Ammon's horn (tissue), 1 donor: ENCODE measurements around the gene SCNN1B.

Experiments
- DNase-seq: peaks from one replicate; pipeline ENCODE4 v3.0.0-alpha.2; 2016; ENCODE audit warnings: low spot score

SCNN1B gene

DNA sequence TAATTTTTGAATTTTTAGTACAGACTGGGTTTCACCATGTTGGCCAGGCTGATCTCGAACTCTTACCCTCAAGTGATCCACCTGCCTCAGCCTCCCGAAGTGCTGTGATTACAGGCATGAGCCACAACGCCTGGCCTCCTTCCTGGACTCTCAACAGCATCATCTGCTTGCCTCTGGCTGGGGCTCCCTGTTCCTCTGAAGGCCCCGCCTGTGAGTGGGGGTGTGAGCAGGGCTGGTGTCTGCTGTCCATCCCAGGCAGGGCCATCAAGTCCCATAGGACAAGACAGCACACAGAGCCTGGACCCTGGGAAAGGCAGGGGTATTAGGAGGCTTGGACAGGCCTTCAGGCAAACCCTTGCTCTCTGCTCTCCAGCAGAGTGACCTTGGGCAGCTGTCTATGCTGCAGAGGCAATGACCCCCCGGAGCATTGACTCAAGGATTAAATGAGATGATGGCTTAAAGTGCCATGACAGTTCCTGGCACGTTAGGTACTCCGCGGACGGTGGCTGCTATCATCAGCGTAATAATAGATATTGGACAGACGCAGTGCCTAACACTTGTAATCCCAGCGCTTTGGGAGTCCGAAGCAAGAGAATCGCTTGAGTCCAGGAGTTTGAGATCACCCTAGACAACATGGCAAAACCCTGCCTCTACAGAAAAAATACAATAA lies 19.2 kb downstream of the SCNN1B start:
- DNase-seq, result no peak

DNA sequence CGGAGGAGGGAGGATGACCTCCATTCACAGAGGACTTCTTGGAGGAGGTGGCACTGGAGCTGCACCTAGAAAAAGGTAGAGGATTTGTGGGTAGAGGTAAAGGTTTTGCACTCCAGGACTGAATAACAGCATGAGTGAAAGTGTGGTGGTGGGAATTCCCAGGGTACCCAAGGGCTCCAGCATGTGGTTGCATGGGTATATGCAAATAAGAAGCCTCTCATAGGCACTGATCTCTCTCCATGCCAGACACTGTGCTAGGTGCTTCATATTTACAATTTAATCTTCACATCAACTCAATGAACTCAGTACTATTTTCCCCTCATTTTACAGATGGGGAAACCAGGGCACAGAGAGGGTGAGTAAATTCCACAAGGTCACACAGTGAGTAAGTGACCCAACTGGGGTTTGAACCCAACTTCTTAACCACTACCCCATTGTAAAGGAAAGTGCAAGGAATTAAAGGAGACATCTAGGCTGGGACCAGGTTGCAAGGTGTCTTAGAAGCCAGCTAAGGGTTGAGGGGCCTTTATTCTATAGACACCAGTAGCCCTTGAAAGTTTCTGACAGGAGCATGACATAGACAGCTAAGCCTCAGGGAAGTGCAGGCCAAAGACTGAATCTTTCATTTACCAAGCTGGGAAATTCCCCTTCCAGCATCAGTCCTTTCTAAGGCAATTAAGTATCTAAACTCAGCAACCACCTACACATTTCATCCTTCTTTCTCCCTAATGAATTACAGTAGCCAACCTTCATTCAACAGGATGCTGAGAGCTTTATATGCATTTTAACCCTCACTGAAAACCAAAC lies 21.3 kb downstream of the SCNN1B start:
- DNase-seq, result no peak

DNA sequence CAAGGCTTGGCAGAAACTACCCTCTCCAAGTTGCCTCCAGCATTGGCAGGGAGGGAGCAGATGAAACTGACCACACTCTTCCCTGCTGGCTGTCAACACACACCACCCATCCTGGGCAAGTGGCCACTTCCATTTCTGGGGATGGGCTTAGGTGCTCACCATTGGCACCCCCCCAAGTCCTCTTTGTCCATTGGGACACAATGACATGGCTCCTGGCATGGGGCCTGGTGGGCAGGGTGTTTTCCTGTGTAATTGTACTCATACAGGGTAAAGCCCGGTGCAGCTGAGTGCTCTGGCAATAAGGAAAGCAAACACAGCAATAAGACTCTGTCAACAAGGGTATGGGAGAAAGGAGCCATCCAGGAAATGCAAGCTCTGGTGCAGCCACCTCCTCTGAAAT lies 22.6 kb downstream of the SCNN1B start:
- no peak for DNase-seq

DNA sequence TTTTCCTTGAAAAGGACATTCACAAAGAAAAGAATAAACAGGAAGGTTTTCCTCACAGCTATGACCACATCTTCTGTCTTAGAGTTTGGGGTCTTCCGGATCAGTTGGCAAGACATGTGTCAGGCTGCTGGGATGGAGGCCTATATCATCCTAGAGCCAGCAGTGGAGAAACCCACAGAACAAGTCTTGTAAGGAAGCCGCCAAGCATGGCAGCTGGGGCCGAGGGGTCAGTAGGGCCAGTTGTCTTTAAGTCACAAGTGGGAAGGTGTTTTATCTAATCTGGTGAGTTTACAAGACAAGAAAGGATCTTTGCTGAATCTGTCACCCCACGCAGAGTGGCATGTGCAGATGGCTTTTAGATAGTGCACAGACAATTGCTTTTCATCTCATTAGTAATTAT lies 25.7 kb downstream of the SCNN1B start:
- no peak for DNase-seq

DNA sequence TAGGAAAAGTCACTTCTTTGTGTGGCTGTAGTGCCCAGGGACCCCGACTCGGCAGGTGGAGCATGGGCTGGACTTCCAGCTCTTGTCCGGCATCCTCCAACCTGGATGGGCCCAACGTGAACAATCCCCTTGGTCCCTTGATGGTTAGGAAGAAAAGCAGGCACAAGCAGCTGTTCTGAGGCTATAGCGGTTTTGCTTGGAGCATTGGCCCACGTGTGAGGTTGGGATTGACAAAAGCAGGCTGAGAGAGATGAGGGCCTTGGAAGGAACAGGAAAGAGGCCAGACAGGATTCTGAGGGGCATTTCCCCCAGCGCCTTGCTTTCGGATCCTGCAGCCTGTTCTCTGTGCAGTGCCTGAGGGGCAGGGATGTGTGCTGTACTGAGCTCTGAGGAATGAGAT lies 28.1 kb downstream of the SCNN1B start:
- no peak for DNase-seq

DNA sequence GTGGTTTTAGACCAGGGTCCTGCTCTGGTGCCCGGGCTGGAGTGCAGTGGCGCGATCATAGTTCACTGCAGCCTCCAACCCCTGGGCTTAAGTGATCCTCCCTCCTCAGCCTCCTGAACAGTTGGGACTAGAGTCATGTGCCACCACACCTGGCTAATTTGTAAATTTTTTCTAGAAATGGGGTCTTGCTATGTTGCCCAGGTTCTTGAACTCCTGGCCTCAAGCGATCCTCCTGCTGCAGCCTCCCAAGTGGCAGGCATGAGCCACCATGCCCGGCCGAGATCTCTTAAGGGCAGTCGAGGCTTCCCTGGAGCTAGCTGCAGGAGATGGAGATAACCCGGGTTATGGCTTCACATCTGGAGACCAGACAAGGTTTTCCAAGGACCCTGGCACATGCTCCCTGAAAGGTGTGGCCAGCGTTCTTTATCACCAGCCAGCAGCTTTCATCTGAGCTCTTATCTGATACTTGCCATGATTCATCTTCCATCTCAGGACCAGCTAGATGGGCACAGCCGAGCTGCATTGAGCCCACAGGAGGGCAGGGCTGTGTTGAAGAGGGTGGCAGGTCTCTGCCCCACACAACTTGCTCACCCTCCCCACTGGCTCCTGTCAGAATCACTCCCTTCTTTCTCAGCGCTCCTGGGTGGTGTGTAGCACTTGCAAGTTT lies 28.6 kb downstream of the SCNN1B start:
- DNase-seq, result no peak

DNA sequence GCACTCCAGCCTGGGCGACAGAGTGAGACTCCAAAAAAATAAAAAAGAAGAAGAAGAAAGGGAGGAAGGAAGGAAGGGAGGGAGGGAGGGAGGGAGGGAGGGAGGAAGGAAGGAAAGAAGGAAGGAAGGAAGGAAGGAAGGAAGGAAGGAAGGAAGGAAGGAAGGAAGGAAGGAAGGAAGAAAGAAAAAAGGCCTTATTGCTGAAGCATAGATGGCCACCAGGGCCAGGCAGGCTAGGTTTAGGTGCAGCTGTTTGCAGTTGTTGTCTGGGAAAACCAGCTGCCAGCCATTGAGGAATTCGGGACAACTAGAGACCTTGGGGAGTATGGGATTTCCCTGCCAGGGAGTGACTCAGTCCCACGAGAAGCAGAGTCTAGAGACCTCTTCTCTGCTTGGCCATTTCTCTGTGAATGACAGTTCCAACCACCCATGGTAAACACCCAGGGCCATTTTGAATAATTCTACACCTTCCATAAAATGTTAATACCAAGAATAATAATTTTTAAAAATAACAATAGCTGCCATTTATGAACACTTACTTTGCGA lies 31.0 kb downstream of the SCNN1B start:
- DNase-seq, result no peak

DNA sequence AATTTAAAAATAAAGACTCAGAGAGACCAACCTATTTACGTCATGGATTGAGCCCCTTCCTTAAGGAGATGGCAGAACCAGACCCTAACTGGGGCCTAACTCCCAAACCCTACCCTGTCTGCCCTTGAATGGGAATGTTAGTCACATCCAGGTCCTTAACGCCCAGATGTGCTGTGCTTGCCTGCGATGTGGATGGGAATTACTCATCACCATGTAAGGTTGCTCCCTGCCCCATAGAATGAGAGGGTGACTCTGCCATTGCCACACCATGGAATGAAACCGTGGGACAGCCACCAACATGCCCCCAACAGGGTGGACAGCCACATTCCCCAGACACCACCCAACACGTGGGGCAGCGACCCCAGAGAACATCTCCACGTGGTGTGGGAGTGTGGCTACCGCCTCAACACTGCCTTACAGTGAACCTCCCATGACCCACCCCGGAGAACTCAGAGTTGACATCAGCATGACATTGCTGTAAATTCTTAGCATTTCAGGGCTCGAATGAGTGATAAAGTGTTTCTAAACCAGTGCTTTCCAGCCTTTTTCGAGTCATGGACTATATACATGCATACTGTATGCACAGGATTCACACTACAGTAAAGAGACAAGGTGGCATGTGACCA lies 31.8 kb downstream of the SCNN1B start:
- no peak for DNase-seq

DNA sequence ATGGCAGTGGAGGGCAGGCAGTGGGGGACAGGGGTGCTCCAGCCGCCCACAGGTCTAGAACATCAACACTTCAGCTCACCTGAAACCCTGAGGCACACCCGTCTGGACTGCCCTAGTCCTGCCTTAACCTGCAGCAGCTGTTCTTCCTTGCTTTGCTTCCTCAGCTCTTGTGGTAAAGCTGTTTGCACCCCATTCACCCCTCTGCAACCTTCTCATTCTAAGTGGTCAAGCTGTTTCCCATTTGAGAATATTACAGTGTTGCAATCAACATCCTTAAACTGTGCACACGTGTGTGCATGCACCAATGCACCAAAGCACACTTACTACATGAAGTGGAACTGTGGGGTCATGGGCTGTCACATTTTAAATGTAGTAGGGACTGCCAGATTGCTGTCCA lies 32.4 kb downstream of the SCNN1B start:
- no peak for DNase-seq

DNA sequence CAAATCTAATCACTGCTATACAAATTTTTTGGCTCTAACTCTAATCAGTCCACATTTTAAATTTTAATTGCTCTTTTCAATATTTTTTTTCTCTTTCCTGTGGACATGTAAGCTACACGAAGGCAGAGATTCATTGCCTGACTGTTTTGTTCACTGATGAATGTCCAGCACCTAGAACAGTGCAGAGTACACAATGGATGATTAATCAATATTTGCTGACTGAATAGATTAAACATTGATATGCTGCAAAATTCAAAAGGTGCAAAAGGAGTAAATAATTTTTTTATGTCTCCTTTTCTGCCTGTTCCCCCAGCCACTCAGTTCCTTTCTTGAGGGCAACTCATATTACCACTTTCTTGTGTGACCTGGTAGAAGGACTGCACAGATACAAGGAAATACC lies 32.8 kb downstream of the SCNN1B start:
- DNase-seq, result no peak

DNA sequence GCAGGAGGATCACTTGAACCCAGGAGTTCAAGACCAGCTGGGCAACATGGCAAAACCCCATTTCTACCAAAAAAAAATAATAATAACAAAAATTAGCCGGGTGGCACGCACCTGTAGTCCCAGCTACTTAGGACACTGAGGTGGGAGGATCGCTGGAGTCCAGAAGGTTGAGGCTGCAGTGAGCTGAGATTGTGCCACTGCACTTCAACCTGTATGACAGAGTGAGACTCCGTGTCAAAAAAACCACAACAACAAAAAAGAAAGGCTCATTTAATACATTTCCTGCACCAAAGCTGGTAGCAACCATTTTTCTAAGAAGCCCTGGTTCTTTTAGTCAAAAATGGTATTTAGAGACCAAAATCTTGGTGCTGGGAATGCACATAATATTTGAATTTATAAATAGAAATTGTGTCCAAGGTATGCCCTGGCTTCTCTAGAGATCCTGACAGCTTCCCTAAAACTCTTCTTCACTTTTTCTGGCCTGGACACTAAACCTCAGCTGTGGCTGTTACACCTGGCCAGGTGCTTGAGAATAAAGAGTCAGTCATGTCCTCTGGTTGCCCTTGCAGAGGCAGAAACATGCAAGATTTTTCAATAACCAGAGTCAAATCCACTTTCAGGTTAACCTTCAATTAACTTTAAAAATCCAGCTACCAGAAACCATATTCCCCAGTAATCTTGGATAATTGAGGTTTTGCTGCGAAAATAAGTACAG lies 35.9 kb downstream of the SCNN1B start:
- DNase-seq, result no peak

DNA sequence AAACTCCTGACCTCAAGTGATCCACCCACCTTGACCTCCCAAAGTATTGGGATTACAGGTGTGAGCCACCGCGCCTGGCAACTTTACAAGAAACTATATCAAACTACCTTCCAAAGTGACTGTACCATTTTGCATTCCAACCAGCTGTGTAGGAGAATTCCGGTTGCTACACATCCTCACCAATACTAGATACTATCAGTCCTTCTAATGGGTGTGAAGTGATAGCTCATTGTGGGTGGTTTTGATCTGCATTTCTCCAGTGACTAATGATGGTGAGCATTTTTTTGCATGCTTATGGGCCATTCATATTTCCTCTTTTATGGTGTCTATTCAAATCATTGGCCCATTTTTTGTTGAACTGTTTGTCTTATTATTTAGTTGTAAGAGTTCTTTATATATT lies 37.7 kb downstream of the SCNN1B start:
- DNase-seq, result no peak

DNA sequence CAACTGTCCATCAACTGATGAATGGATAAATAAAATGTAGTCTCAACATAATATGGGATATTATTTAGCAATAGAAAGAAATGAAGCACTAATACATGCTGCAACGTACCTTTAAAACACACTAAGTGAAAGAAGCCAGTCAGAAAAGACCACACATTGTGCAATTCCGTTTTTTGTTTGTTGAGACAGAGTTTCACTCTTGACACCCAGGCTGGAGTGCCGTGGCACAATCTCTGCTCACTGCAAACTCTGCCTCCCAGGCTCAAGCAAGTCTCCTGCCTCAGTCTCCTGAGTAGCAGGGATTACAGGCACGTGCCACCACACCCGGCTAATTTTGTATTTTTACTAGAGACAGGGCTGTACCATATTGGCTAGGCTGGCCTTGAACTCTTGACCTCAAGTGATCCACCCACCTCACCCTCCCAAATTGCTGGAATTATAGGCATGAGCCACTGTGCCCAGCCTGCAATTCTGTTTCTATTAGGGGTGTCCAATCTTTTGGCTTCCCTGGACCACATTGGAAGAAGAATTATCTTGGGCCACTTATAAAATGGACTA lies 40.1 kb downstream of the SCNN1B start:
- no peak for DNase-seq

DNA sequence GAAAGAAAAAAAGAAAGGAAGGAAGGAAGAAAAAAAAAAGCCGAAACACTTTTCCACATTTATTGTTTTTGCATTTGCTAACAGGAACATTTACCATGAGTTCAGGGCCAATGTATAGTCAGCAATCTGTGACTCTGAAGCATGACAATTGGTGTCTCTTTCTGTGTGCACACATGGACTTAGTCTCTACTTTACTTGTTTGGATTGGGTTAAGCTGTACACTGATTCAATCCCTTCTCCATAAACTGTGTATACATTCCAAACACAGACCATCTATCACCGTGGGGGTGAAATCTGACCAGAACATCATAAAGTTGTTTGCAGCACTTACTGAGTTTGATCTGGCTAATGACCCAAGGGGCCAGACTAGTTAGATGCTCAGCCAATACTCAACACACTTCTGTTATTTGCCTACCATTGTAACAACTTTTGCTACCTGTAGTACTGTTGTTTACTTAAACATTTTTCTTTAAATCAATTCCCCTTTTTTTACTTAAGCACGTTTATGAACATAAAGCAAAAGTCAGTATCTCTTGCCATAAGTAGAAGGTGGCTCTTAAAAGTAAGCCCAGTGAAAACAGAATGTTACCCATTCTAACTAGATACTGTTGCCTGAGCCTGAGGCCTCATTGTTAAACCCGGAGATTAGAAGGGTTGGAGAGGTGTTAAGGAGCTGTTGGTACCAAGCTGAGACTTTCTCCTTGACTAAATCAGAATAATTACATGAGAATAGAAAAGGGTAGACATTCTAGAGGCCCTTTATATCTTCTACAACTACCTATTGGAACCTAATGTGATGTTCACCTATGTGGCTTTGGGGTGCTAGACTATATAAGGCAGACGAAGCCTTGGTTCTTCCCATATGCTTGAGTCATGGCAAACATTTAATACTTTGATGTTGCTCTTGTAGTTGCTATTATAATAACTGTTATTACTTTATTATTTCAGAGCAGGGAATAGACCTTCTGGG lies 41.8 kb downstream of the SCNN1B start:
- no peak for DNase-seq

DNA sequence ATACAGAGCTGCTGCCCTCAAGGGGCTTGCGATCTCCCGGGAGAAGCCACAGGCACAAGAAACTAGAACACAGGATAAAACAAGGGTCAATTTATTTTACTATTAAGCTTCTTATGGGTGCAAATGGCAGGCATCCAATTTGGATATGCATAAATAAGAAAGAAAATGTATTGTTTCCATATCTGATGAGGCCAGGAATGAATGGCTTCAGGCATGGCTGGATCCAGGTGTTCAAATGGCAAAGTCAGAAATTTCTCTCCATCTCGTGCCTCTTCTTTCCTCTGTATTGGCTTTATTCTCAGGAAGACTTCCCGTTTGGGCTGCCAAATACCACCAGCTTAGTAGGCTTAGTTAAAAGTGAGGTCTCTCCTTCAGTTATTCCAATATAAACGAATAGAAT lies 43.1 kb downstream of the SCNN1B start:
- no peak for DNase-seq

DNA sequence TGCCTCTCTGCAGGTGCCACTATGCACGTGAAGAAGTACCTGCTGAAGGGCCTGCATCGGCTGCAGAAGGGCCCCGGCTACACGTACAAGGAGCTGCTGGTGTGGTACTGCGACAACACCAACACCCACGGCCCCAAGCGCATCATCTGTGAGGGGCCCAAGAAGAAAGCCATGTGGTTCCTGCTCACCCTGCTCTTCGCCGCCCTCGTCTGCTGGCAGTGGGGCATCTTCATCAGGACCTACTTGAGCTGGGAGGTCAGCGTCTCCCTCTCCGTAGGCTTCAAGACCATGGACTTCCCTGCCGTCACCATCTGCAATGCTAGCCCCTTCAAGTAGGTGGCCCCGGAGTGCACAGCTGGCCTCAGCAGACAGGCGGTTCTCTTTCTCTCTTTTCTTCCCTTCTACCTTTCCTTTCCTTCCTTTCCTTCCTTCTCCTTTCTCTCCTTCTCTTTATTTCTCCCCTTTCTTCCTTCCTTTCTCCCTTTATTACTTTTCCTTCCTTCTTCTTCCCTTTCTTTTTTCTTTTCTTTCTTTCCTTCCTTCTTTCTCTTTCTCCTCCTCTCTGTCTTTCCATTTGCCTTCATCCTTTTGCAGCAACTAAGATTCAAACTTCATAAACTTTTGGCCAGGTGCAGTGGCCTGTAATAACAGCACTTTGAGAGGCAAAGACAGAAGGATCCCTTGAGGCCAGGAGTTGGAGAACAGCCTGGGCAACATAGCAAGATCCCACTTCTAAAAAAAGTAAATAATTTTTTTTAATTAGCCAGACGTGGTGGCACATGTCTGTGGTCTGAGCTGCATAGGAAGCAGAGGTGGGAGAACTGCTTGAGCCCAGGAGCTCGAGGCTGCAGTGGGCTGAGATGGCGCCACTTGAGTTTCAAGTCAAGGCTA lies 46.7 kb downstream of the SCNN1B start:
- DNase-seq, result no peak

DNA sequence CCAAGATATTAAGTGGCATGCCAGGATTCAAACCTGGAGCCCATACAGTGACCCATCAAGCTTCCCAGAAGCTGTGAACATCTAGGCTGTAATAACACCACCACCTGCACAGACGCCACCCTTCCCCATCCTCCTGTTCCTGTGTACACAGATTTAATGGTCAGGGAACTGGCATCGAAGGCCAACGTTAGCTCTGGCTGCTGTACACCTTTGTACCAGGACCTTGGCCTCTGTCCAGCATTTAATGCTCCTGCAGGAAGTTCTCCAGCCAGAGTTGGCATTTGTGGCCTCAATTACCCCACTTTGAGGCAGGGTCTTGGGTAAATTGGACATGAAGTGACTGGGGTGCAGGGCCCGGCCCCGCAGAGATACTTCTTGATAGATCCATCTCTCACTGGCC lies 49.3 kb downstream of the SCNN1B start:
- DNase-seq, result no peak

DNA sequence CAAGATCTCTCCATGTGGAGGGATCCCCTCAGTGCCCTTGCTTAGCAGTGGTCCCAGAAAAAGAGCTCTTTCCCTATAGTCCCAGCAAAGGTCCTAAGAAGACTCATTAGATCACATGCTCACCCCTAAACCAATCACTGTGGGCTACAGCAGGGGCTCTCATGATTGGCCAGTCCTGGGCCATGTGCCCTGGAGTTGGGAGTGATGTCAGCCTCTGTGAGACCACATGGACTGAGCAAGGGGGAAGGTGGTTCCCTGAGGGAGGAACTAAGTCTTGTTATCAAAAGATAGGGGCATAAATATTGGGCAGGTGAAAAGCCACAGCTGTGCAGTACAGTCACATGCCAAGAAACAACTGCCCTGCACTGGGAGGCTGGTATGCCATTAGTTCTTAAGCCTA lies 51.3 kb downstream of the SCNN1B start:
- DNase-seq, result no peak

DNA sequence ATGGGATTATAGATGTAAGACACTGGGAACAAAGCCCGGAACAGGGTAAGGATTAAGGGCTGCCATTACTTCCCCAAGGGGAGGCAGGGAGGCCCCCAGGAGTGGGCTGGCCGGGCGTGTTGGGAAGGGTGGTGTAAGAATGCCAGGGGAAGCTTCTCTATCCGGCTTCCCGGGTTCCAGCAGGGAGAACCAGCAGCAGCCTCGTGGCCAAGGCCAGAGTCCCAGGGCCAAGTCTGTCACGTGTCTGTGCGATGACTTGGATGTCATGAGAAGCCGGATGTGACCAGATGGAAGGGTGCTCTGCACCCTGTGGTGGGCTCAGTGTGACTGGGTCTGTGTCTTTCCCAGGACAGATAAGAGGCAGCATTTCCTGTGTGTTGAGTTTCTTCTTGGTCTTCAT lies 52.1 kb downstream of the SCNN1B start:
- no peak for DNase-seq
